ENCODE results near the gene EAF1.
"Not testable (repeated sequence)": the region's sequence is repeated elsewhere in the genome, so short reads cannot be mapped to it uniquely, and the experiment has no call there.

EAF1 gene

DNA sequence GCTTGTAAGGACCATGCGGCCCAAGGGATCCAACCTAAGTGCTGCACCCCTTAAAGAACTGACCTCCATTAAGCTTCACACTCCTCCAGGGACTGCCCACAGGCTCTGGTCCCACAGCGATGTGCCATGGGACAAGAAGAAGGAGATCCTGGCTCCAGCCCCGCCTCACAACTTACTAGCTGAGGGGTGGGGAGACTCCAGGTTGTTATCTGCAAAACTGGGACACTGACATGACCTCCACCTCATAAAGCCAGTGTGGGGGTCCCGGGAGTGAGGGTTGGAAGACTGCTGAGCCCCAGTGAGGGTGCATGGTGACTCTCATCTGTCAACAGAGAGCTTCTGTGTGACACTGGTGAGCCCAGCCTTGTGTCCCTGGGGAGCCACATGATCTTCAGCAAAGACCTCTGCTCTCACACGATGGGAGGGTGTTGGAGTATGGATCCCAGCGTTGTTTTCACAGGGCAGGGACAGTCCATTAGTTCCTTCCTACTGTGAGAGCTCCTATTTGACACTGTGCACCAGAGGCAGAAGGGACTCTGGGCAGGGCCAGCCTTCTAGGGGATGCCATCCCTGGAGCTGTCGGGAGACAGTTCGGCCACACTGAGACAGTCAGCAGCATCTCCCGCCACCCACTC is 26.7 kb downstream of the EAF1 start:
- TF ChIP-seq FOXA1 (IDR thresholded peaks at IDR 0.05) = no peak
- TF ChIP-seq ARNT (IDR thresholded peaks at IDR 0.05) = no peak
- TF ChIP-seq BHLHE40 (IDR thresholded peaks at IDR 0.05; ENCODE audit: borderline replicate concordance) = no peak
- no peak for TF ChIP-seq FOXM1 (IDR thresholded peaks at IDR 0.05; ENCODE audit: borderline replicate concordance)
- TF ChIP-seq SP1 (IDR thresholded peaks at IDR 0.05) = no peak
- TF ChIP-seq L3MBTL2 (conservative IDR thresholded peaks at IDR 0.05) = no peak
- DNase-seq (ENCODE audit: extremely low spot score) = no peak
- POLR2A ChIA-PET = no interaction called here
- CTCF ChIA-PET = no interaction called here

DNA sequence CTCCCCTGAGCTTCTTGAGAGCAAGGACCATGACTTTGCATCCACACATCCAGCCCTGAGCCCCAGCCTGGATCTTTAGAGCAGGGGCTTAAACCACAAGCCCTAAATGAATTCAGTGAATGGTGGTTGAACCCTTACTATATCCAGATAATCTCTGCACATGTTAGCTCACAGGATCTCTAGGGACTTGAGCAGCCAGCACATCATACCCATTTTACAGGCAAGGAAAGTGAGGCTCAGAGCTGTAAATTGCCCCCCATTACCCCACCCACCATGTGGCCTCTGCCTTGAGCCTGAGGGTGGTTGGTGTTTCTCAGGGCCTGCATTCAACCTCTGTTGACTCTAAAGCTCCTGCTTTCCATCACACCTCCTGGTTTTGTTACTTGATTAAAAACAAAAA is 27.6 kb downstream of the EAF1 start:
- TF ChIP-seq, protein P1, sequence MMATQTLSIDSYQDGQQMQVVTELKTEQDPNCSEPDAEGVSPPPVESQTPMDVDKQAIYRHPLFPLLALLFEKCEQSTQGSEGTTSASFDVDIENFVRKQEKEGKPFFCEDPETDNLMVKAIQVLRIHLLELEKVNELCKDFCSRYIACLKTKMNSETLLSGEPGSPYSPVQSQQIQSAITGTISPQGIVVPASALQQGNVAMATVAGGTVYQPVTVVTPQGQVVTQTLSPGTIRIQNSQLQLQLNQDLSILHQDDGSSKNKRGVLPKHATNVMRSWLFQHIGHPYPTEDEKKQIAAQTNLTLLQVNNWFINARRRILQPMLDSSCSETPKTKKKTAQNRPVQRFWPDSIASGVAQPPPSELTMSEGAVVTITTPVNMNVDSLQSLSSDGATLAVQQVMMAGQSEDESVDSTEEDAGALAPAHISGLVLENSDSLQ (IDR thresholded peaks at IDR 0.05) = no peak
- no peak for TF ChIP-seq SP1 (IDR thresholded peaks at IDR 0.05)
- no peak for TF ChIP-seq L3MBTL2 (conservative IDR thresholded peaks at IDR 0.05)
- no peak for TF ChIP-seq SUZ12 (IDR thresholded peaks at IDR 0.05)
- TF ChIP-seq TARDBP (IDR thresholded peaks at IDR 0.05) = no peak
- no peak for TF ChIP-seq LEF1 (IDR thresholded peaks at IDR 0.05; ENCODE audit: borderline replicate concordance)
- TF ChIP-seq CTBP1 (IDR thresholded peaks at IDR 0.05; ENCODE audit: borderline replicate concordance) = no peak
- no peak for TF ChIP-seq HDGF (IDR thresholded peaks at IDR 0.05; ENCODE audit: borderline replicate concordance)
- TF ChIP-seq FOXM1 (IDR thresholded peaks at IDR 0.05; ENCODE audit: borderline replicate concordance) = no peak
- no peak for TF ChIP-seq FOXA1 (IDR thresholded peaks at IDR 0.05)
- no peak for TF ChIP-seq ARNT (IDR thresholded peaks at IDR 0.05)
- TF ChIP-seq ZNF384 (IDR thresholded peaks at IDR 0.05) = no peak
- TF ChIP-seq BHLHE40 (IDR thresholded peaks at IDR 0.05; ENCODE audit: borderline replicate concordance) = no peak
- TF ChIP-seq ELF4 (IDR thresholded peaks at IDR 0.05) = no peak
- no peak for TF ChIP-seq FOXK2 (IDR thresholded peaks at IDR 0.05)
- TF ChIP-seq NFRKB (IDR thresholded peaks at IDR 0.05) = no peak

DNA sequence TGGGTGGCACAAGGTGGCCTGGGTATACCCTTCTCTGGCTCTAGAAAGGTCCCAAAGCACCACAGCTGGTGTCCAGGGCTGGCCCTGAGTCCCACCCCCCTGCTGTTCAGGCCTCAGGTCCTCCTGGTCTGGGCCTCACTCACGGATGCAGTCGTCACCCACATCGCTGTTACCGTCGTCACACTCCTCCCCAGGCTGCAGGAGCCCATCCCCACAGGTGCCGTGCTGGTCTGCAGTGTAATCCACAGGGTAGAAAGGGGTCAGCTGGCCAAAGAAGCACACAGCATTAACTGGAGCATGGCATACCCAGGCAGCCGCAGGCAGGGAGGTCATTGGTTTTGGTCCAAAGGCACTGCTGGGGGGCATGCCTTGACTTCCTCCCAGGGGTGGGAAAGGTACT is 28.4 kb downstream of the EAF1 start:
- TF ChIP-seq HDGF (IDR thresholded peaks at IDR 0.05; ENCODE audit: borderline replicate concordance) = no peak
- no peak for TF ChIP-seq FOXA1 (IDR thresholded peaks at IDR 0.05)
- TF ChIP-seq, protein P1 (IDR thresholded peaks at IDR 0.05) = no peak
- no peak for TF ChIP-seq LEF1 (IDR thresholded peaks at IDR 0.05; ENCODE audit: borderline replicate concordance)
- no peak for TF ChIP-seq L3MBTL2 (conservative IDR thresholded peaks at IDR 0.05)
- no peak for TF ChIP-seq FOXM1 (IDR thresholded peaks at IDR 0.05; ENCODE audit: borderline replicate concordance)
- TF ChIP-seq CTBP1 (IDR thresholded peaks at IDR 0.05; ENCODE audit: borderline replicate concordance) = no peak
- TF ChIP-seq ZNF384 (IDR thresholded peaks at IDR 0.05) = no peak
- TF ChIP-seq TARDBP (IDR thresholded peaks at IDR 0.05) = no peak
- no peak for TF ChIP-seq NFRKB (IDR thresholded peaks at IDR 0.05)
- TF ChIP-seq FOXK2 (IDR thresholded peaks at IDR 0.05) = no peak
- TF ChIP-seq BHLHE40 (IDR thresholded peaks at IDR 0.05; ENCODE audit: borderline replicate concordance) = no peak
- ChIA-PET POLR2A (no interaction called here), CTCF (interaction anchor here (0.6 kb wide), 1 partner anchor 250 kb away, joined by 3 read pairs; no protein-coding TSS in a partner anchor)
- no peak for DNase-seq (ENCODE audit: extremely low spot score)

More for the DNA sequence above, 27.6 kb downstream of the EAF1 start:
- ChIA-PET POLR2A (no interaction called here), CTCF (no interaction called here)
- no peak for DNase-seq (ENCODE audit: extremely low spot score)

DNA sequence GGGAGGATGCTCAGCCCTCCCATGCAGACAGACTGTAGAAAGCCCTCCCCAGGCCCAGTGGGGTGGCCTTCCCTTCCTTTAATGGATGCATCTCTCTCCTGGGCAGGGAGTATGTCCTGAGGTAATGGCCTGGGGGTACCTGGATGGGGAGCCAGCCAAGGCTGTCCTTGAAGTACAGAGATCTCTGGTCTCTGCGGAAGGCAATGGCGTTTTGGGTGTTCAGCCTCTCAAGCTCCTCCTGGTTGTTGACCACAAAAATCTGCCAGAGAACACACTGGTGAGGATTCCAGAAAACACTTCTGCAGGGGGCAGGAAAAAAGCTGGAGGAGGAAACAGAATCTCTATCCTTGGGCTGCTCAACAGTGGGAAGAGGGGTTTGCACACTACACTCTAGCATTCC is 28.9 kb downstream of the EAF1 start:
- TF ChIP-seq SUZ12 (IDR thresholded peaks at IDR 0.05) (no peak), BHLHE40 (IDR thresholded peaks at IDR 0.05; ENCODE audit: borderline replicate concordance) (no peak)
- ChIA-PET CTCF (interaction anchor here (0.6 to 1.5 kb wide), 2 partner anchors 10 to 251 kb away, joined by 3 read pairs; no protein-coding TSS in a partner anchor), POLR2A (no interaction called here)
- no peak for DNase-seq (ENCODE audit: extremely low spot score)

DNA sequence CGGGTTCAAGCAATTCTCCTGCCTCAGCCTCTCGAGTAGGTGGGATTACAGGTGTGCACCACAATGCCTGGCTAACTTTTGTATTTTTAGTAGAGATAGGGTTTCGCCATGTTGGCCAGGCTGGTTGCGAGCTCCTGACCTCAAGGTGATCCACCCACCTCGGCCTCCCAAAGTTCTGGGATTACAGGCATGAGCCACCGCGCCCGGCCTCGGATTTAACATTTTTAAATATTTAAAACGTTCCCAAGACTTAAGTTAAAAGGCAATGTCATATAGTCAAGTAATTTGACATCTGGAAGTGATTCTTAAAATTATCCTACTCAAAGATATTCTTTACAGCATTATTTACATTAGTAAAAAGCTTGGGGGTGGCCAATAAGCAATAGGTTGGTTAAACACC is 29.5 kb downstream of the EAF1 start:
- CTCF ChIA-PET = interaction anchor here (1.5 kb wide), 1 partner anchor 10 kb away, joined by 3 read pairs; no protein-coding TSS in a partner anchor
- POLR2A ChIA-PET = not testable (repeated sequence)

DNA sequence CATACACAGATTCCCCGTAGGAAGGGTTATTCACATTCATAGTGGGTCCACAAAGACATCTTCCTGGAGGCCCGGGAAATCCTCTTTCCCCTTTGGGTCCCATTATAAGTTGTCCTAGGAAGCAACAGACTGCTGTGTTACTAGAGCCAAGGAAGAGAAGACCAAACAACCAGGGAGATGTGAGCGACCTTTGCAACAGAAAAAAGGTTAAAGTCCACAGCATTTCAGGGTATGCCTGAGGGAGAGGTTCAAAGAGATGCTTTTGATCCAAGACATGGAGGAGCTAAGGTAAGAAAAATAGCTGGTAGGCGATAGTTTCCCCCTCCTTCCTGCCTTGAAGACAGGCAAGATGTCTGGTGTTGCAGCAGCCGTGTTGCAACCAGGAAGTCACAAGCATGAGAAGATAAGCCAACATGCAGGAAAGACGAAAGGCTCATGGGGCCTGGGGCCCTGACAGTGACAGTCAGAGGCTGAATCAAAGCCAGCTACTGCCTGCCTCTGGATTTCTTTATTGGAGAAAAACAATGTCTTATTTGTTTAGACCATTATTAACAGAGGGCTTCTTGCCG is 30.9 kb downstream of the EAF1 start:
- TF ChIP-seq CTBP1 (IDR thresholded peaks at IDR 0.05; ENCODE audit: borderline replicate concordance) (no peak), L3MBTL2 (conservative IDR thresholded peaks at IDR 0.05) (no peak), HDGF (IDR thresholded peaks at IDR 0.05; ENCODE audit: borderline replicate concordance) (no peak), FOXM1 (IDR thresholded peaks at IDR 0.05; ENCODE audit: borderline replicate concordance) (no peak), SUZ12 (IDR thresholded peaks at IDR 0.05) (no peak), ZNF384 (IDR thresholded peaks at IDR 0.05) (no peak), ARNT (IDR thresholded peaks at IDR 0.05) (no peak), BHLHE40 (IDR thresholded peaks at IDR 0.05; ENCODE audit: borderline replicate concordance) (no peak), FOXA1 (IDR thresholded peaks at IDR 0.05) (no peak), ELF4 (IDR thresholded peaks at IDR 0.05) (no peak)
- TF ChIP-seq, protein P1 (IDR thresholded peaks at IDR 0.05) = no peak
- ChIA-PET CTCF (no interaction called here), POLR2A (no interaction called here)
- DNase-seq (ENCODE audit: extremely low spot score) = no peak

More for the DNA sequence above, 29.5 kb downstream of the EAF1 start:
- DNase-seq (ENCODE audit: extremely low spot score) = not testable (repeated sequence)

Measured in HEK293T (cell line).